WTC11 (cell line): ENCODE results near the gene MAGI2. TPM values are rescaled to one million over a fixed set of nuclear protein-coding genes. Genes with fewer than 3 reads are reported as not detected.

Source experiments
- ATAC-seq: fragments of 200-7000 bp; cut with Tn5 transposase; 2 replicates; pipeline ENCODE4 v1.10.0; 2021; ENCODE audit warnings: mild to moderate bottlenecking, moderate library complexity
- CTCF ChIA-PET: fragments of 300-600 bp; sonication (Branson Sonifier 250); formaldehyde crosslinking; loops from one replicate; lab custom pipeline; 2021; ENCODE audit warnings: antibody characterized with exemption; lab: Charles Lee
- POLR2A ChIA-PET: fragments of 350-600 bp; sonication (Branson Sonifier 250); formaldehyde crosslinking; loops from one replicate; lab custom pipeline; 2021; ENCODE audit warnings: antibody characterized with exemption; lab: Charles Lee
- DNase-seq: peaks from one replicate; pipeline ENCODE4 v3.0.0; 2021; ENCODE audit warnings: low spot score
- H3K27ac Mint-ChIP-seq: 2 replicates; pipeline ENCODE4 v1.8.0; 2021; ENCODE audit warnings: mixed read lengths
- H3K27me3 Mint-ChIP-seq: 2 replicates; pipeline ENCODE4 v1.8.0; 2021; ENCODE audit warnings: low read depth, mild to moderate bottlenecking, moderate library complexity, mixed read lengths
- H3K36me3 Mint-ChIP-seq: 2 replicates; pipeline ENCODE4 v1.8.0; 2021; ENCODE audit warnings: mixed read lengths
- H3K4me1 Mint-ChIP-seq: 2 replicates; pipeline ENCODE4 v1.8.0; 2022; ENCODE audit warnings: mixed read lengths
- H3K4me3 Mint-ChIP-seq: 2 replicates; pipeline ENCODE4 v1.8.0; 2021; ENCODE audit warnings: mild to moderate bottlenecking, moderate library complexity, mixed read lengths
- H3K9me3 Mint-ChIP-seq: 2 replicates; pipeline ENCODE4 v1.8.0; 2021; ENCODE audit warnings: mixed read lengths
- CBFB ChIP-seq: sonication (generic); formaldehyde crosslinking; IDR thresholded peaks from 2 replicates; pipeline ENCODE4 v1.8.1; 2022; ENCODE audit warnings: mild to moderate bottlenecking, low read depth, missing genetic modification reagents
- IRF2 ChIP-seq: sonication (generic); formaldehyde crosslinking; IDR thresholded peaks from 2 replicates; pipeline ENCODE4 v1.8.0; 2022; ENCODE audit warnings: low read depth, missing genetic modification reagents, borderline replicate concordance
- KAT7 ChIP-seq: sonication (generic); formaldehyde crosslinking; IDR thresholded peaks from 2 replicates; pipeline ENCODE4 v1.8.1; 2023; ENCODE audit warnings: missing genetic modification reagents, mild to moderate bottlenecking, borderline replicate concordance
- MXD4 ChIP-seq: fragments of 250-450 bp; sonication (Bioruptor Pico); IDR thresholded peaks from 2 replicates; pipeline ENCODE4 v1.8.0; 2021; ENCODE audit warnings: mild to moderate bottlenecking, moderate library complexity, borderline replicate concordance
- PRRX2 ChIP-seq: fragments of 250-450 bp; sonication (Bioruptor Pico); IDR thresholded peaks from 2 replicates; pipeline ENCODE4 v1.8.0; 2021; ENCODE audit warnings: mild to moderate bottlenecking
- TEAD1 ChIP-seq: sonication (generic); formaldehyde crosslinking; IDR thresholded peaks from 2 replicates; pipeline ENCODE4 v1.8.0; 2022; ENCODE audit warnings: mild to moderate bottlenecking, missing genetic modification reagents
- ZBTB21 ChIP-seq: sonication (generic); formaldehyde crosslinking; IDR thresholded peaks from 2 replicates; pipeline ENCODE4 v1.8.1; 2023; ENCODE audit warnings: mild to moderate bottlenecking, missing genetic modification reagents, borderline replicate concordance
- ZNF138 ChIP-seq: sonication (generic); formaldehyde crosslinking; conservative IDR thresholded peaks from 2 replicates; pipeline ENCODE4 v1.8.1; 2022; ENCODE audit warnings: mild to moderate bottlenecking, moderate library complexity, missing genetic modification reagents
- ZNF232 ChIP-seq: sonication (generic); formaldehyde crosslinking; IDR thresholded peaks from 2 replicates; pipeline ENCODE4 v1.8.0; 2022; ENCODE audit warnings: mild to moderate bottlenecking, missing genetic modification reagents
- ZNF396 ChIP-seq: fragments of 250-450 bp; sonication (Bioruptor Pico); IDR thresholded peaks from 2 replicates; pipeline ENCODE4 v1.8.0; 2021; ENCODE audit warnings: mild to moderate bottlenecking, moderate library complexity, borderline replicate concordance
- total RNA-seq: library from RNA; stranded (reverse); gene quantifications from 3 replicates; pipeline ENCODE4 v1.2.3, GENCODE V29; 2021
- TF ChIP-seq, protein P1 (sequence below): sonication (generic); formaldehyde crosslinking; IDR thresholded peaks from 2 replicates; pipeline ENCODE4 v1.8.1; 2022; ENCODE audit warnings: missing genetic modification reagents, borderline replicate concordance
- TF ChIP-seq, protein P2 (sequence below): sonication (generic); formaldehyde crosslinking; IDR thresholded peaks from 2 replicates; pipeline ENCODE4 v1.8.0; 2022; ENCODE audit warnings: mild to moderate bottlenecking, missing genetic modification reagents
- TF ChIP-seq, protein P3 (sequence below): sonication (generic); formaldehyde crosslinking; IDR thresholded peaks from 2 replicates; pipeline ENCODE4 v1.8.1; 2022; ENCODE audit warnings: mild to moderate bottlenecking, missing genetic modification reagents, moderate library complexity, borderline replicate concordance
- TF ChIP-seq, protein P4 (sequence below): fragments of 250-450 bp; sonication (Bioruptor Pico); IDR thresholded peaks from 2 replicates; pipeline ENCODE4 v1.9.0; 2021; ENCODE audit warnings: moderate library complexity, mild to moderate bottlenecking, inconsistent platforms, borderline replicate concordance
- TF ChIP-seq, protein P5 (sequence below): fragments of 250-450 bp; sonication (Bioruptor Pico); IDR thresholded peaks from 2 replicates; pipeline ENCODE4 v1.9.0; 2021; ENCODE audit warnings: mild to moderate bottlenecking
- TF ChIP-seq, protein P6 (sequence below): sonication (generic); formaldehyde crosslinking; IDR thresholded peaks from 2 replicates; pipeline ENCODE4 v1.8.0; 2022; ENCODE audit warnings: mild to moderate bottlenecking, missing genetic modification reagents
- TF ChIP-seq, protein P7 (sequence below): sonication (generic); formaldehyde crosslinking; IDR thresholded peaks from 2 replicates; pipeline ENCODE4 v1.8.0; 2023; ENCODE audit warnings: missing genetic modification reagents, mild to moderate bottlenecking, borderline replicate concordance
- TF ChIP-seq, protein P8 (sequence below): sonication (generic); formaldehyde crosslinking; IDR thresholded peaks from 2 replicates; pipeline ENCODE4 v1.8.0; 2023; ENCODE audit warnings: missing genetic modification reagents
- TF ChIP-seq, protein P9 (sequence below): sonication (generic); formaldehyde crosslinking; IDR thresholded peaks from 2 replicates; pipeline ENCODE4 v1.8.0; 2023; ENCODE audit warnings: mild to moderate bottlenecking, missing genetic modification reagents

MAGI2 gene
- total RNA-seq, 1 experiment from 2014 or later, result 26.6 TPM

DNA sequence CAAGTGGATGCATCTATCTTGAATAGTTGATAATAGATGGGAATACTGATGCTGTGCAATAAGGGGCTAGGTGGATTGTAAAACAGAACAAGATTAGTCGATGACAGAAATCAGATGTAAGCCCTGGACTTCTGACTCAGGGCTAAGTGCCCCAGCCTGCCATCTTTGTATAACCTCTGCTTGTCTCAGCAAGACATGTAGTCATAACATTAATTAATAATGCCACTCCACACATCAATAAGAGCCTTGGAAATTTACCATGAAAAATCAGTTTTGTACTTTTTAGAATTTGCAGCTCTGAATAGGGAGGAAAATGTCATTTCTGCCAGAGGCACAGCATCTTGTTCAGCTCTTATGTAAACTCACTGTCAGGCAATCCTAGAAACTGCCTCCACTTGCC is 1125.7 kb downstream of the MAGI2 start:
- Mint-ChIP-seq H3K27me3 (no peaks in the 10 kb centered on the region), H3K4me3 (no peak overlapping the region), H3K27ac (no peak overlapping the region), H3K36me3 (no peaks in the 10 kb centered on the region)
- CTCF ChIA-PET, result no interaction called here
- TF ChIP-seq, protein P1, sequence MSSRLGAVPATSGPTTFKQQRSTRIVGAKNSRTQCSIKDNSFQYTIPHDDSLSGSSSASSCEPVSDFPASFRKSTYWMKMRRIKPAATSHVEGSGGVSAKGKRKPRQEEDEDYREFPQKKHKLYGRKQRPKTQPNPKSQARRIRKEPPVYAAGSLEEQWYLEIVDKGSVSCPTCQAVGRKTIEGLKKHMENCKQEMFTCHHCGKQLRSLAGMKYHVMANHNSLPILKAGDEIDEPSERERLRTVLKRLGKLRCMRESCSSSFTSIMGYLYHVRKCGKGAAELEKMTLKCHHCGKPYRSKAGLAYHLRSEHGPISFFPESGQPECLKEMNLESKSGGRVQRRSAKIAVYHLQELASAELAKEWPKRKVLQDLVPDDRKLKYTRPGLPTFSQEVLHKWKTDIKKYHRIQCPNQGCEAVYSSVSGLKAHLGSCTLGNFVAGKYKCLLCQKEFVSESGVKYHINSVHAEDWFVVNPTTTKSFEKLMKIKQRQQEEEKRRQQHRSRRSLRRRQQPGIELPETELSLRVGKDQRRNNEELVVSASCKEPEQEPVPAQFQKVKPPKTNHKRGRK (CRISPR knock-in tag), result no peak
- TF ChIP-seq ZNF396 (CRISPR knock-in tag) (no peak), KAT7 (CRISPR knock-in tag) (no peak), CBFB (CRISPR knock-in tag) (no peak), ZBTB21 (CRISPR knock-in tag) (no peak), PRRX2 (CRISPR knock-in tag) (no peak)
- TF ChIP-seq, protein P2, sequence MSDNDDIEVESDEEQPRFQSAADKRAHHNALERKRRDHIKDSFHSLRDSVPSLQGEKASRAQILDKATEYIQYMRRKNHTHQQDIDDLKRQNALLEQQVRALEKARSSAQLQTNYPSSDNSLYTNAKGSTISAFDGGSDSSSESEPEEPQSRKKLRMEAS (CRISPR knock-in tag), result no peak
- TF ChIP-seq, protein P3, sequence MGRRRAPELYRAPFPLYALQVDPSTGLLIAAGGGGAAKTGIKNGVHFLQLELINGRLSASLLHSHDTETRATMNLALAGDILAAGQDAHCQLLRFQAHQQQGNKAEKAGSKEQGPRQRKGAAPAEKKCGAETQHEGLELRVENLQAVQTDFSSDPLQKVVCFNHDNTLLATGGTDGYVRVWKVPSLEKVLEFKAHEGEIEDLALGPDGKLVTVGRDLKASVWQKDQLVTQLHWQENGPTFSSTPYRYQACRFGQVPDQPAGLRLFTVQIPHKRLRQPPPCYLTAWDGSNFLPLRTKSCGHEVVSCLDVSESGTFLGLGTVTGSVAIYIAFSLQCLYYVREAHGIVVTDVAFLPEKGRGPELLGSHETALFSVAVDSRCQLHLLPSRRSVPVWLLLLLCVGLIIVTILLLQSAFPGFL, result no peak
- TF ChIP-seq, all 79 proteins: peak for 0
- POLR2A ChIA-PET, result no interaction called here
- ATAC-seq (no peak), DNase-seq (no peak)
- Mint-ChIP-seq H3K4me1 (no peaks in the 10 kb centered on the region), H3K9me3 (no peaks in the 10 kb centered on the region)

DNA sequence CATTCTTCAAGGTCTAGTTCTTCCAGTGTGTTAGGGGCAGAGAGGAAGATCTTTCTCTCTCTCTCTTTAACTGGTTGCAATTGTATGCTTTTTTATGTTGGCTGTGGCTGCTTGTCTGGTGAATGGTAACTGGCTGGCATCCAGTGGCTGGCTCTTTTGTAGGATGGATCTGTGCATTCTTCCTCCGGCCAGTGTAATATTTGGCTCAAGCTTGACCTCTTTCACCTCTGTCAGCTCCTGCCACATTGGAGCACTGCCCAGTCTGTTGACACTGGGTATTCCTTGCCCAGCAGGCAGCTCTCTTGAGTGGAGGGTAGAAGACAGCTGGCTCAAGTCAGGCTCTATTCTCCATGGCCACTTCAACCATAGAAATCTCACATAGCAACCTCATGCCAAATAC is 1126.6 kb downstream of the MAGI2 start:
- Mint-ChIP-seq H3K4me3 (no peak overlapping the region), H3K27ac (no peak overlapping the region), H3K27me3 (no peaks in the 10 kb centered on the region), H3K36me3 (peaks cover 3% of the 10 kb centered on the region), H3K9me3 (peaks cover 5% of the 10 kb centered on the region; the same call in 1 of the 2 replicates), H3K4me1 (no peaks in the 10 kb centered on the region)
- CTCF ChIA-PET, result no interaction called here
- DNase-seq, result no peak
- ATAC-seq, result no peak
- POLR2A ChIA-PET, result no interaction called here
- TF ChIP-seq, protein P4, sequence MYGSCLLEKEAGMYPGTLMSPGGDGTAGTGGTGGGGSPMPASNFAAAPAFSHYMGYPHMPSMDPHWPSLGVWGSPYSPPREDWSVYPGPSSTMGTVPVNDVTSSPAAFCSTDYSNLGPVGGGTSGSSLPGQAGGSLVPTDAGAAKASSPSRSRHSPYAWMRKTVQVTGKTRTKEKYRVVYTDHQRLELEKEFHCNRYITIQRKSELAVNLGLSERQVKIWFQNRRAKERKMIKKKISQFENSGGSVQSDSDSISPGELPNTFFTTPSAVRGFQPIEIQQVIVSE (CRISPR knock-in tag), result no peak
- TF ChIP-seq IRF2 (CRISPR knock-in tag), result no peak
- TF ChIP-seq, protein P5, sequence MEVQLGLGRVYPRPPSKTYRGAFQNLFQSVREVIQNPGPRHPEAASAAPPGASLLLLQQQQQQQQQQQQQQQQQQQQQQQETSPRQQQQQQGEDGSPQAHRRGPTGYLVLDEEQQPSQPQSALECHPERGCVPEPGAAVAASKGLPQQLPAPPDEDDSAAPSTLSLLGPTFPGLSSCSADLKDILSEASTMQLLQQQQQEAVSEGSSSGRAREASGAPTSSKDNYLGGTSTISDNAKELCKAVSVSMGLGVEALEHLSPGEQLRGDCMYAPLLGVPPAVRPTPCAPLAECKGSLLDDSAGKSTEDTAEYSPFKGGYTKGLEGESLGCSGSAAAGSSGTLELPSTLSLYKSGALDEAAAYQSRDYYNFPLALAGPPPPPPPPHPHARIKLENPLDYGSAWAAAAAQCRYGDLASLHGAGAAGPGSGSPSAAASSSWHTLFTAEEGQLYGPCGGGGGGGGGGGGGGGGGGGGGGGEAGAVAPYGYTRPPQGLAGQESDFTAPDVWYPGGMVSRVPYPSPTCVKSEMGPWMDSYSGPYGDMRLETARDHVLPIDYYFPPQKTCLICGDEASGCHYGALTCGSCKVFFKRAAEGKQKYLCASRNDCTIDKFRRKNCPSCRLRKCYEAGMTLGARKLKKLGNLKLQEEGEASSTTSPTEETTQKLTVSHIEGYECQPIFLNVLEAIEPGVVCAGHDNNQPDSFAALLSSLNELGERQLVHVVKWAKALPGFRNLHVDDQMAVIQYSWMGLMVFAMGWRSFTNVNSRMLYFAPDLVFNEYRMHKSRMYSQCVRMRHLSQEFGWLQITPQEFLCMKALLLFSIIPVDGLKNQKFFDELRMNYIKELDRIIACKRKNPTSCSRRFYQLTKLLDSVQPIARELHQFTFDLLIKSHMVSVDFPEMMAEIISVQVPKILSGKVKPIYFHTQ (CRISPR knock-in tag), result no peak
- no peak for TF ChIP-seq ZNF232
- TF ChIP-seq, protein P2 (CRISPR knock-in tag), result no peak
- TF ChIP-seq, protein P6, sequence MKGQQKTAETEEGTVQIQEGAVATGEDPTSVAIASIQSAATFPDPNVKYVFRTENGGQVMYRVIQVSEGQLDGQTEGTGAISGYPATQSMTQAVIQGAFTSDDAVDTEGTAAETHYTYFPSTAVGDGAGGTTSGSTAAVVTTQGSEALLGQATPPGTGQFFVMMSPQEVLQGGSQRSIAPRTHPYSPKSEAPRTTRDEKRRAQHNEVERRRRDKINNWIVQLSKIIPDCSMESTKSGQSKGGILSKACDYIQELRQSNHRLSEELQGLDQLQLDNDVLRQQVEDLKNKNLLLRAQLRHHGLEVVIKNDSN (CRISPR knock-in tag), result no peak
- TF ChIP-seq, protein P7, sequence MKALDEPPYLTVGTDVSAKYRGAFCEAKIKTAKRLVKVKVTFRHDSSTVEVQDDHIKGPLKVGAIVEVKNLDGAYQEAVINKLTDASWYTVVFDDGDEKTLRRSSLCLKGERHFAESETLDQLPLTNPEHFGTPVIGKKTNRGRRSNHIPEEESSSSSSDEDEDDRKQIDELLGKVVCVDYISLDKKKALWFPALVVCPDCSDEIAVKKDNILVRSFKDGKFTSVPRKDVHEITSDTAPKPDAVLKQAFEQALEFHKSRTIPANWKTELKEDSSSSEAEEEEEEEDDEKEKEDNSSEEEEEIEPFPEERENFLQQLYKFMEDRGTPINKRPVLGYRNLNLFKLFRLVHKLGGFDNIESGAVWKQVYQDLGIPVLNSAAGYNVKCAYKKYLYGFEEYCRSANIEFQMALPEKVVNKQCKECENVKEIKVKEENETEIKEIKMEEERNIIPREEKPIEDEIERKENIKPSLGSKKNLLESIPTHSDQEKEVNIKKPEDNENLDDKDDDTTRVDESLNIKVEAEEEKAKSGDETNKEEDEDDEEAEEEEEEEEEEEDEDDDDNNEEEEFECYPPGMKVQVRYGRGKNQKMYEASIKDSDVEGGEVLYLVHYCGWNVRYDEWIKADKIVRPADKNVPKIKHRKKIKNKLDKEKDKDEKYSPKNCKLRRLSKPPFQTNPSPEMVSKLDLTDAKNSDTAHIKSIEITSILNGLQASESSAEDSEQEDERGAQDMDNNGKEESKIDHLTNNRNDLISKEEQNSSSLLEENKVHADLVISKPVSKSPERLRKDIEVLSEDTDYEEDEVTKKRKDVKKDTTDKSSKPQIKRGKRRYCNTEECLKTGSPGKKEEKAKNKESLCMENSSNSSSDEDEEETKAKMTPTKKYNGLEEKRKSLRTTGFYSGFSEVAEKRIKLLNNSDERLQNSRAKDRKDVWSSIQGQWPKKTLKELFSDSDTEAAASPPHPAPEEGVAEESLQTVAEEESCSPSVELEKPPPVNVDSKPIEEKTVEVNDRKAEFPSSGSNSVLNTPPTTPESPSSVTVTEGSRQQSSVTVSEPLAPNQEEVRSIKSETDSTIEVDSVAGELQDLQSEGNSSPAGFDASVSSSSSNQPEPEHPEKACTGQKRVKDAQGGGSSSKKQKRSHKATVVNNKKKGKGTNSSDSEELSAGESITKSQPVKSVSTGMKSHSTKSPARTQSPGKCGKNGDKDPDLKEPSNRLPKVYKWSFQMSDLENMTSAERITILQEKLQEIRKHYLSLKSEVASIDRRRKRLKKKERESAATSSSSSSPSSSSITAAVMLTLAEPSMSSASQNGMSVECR (CRISPR knock-in tag), result no peak
- TF ChIP-seq, protein P8, sequence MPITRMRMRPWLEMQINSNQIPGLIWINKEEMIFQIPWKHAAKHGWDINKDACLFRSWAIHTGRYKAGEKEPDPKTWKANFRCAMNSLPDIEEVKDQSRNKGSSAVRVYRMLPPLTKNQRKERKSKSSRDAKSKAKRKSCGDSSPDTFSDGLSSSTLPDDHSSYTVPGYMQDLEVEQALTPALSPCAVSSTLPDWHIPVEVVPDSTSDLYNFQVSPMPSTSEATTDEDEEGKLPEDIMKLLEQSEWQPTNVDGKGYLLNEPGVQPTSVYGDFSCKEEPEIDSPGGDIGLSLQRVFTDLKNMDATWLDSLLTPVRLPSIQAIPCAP, result no peak
- TF ChIP-seq MXD4, result no peak
- TF ChIP-seq, protein P9, sequence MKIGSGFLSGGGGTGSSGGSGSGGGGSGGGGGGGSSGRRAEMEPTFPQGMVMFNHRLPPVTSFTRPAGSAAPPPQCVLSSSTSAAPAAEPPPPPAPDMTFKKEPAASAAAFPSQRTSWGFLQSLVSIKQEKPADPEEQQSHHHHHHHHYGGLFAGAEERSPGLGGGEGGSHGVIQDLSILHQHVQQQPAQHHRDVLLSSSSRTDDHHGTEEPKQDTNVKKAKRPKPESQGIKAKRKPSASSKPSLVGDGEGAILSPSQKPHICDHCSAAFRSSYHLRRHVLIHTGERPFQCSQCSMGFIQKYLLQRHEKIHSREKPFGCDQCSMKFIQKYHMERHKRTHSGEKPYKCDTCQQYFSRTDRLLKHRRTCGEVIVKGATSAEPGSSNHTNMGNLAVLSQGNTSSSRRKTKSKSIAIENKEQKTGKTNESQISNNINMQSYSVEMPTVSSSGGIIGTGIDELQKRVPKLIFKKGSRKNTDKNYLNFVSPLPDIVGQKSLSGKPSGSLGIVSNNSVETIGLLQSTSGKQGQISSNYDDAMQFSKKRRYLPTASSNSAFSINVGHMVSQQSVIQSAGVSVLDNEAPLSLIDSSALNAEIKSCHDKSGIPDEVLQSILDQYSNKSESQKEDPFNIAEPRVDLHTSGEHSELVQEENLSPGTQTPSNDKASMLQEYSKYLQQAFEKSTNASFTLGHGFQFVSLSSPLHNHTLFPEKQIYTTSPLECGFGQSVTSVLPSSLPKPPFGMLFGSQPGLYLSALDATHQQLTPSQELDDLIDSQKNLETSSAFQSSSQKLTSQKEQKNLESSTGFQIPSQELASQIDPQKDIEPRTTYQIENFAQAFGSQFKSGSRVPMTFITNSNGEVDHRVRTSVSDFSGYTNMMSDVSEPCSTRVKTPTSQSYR (CRISPR knock-in tag), result no peak
- no peak for TF ChIP-seq TEAD1 (CRISPR knock-in tag)
- no peak for TF ChIP-seq ZNF138
